HuH-7 (cell line): ENCODE data around the gene REEP6.
"Not testable (repeated sequence)": the region's sequence is repeated elsewhere in the genome, so short reads cannot be mapped to it uniquely, and the experiment has no call there.

Experiments
- DNase-seq: peaks from one replicate; pipeline ENCODE4 v3.0.0; 2011; ENCODE audit warnings: low spot score

The REEP6 gene

DNA sequence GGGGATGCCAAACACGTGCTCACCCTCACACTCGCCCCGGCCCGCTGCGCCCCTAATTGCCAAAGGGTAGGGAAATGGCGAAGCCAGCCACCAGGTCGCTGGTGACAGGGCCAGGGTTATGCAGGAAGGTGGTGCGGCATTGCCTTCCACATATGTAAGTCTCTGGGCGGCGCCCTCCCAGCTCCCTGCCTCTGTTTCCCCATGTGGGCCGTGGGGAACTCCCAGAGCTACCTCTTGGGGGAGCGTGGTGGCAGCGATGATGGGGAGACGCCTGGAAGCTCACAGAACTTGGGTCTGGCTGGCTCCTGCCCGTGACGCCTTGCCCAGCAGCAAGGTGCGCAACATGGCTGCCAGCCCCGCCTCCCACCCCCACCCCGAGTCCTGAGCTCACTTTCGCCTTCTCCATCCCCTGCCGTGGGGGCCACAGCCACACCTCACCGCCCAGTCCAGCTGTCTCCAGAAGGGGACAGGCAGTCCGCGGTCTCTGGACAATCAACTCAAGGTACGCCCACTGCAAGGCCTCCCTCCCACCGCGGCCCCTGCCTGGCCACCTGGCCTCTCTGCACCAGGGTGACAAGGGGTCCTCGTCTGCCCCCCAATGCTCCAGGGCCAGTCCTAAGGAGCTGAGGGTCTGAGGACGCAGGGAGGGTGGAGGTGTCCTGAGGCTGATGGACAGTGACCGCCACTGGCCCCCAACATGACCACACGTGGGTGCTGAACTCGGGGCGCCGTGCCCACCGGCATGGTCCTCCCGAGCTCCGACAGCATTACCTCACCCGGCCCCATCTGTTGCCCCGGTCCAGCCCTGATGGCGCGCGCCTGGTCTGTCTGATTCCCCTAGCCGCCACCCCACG, 18.5 kb upstream of the REEP6 start:
- no peak for DNase-seq

DNA sequence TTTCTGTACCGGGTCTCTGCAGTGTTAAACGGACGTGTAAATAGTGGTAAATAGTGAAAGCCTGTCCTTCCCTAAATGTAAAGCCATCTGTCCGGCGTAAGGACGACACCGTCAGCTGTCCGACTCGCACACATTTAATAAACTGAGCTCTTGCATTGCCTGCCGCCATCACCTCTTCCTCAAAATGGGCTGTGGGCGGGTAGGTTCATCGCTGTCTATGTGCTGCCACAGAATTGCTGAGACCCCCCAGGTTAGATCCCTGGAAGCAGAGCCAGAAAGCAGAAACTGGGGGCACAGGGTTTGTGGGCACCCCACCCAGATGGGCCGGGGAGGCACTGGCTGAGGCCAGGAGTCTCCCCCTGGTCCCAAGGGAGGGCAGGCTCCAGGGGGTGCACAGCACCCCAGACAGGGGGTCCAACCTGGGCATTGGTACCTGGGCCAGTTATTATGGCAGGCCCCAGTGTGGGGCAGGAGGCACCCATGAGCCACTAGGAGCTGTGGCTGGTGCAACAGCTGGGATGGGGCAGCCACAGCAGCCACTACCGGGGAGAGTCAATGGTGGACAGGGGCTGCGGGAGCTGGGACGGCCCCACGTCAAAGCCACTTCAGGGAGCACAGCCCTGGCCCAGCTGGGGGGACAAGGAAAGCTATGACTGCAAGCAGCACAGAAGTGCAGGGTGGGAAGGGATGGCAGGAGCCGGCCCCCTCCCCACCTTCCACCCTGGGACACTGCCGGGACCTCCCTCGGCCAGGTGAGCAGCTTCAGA, 17.7 kb upstream of the REEP6 start:
- DNase-seq, result no peak

DNA sequence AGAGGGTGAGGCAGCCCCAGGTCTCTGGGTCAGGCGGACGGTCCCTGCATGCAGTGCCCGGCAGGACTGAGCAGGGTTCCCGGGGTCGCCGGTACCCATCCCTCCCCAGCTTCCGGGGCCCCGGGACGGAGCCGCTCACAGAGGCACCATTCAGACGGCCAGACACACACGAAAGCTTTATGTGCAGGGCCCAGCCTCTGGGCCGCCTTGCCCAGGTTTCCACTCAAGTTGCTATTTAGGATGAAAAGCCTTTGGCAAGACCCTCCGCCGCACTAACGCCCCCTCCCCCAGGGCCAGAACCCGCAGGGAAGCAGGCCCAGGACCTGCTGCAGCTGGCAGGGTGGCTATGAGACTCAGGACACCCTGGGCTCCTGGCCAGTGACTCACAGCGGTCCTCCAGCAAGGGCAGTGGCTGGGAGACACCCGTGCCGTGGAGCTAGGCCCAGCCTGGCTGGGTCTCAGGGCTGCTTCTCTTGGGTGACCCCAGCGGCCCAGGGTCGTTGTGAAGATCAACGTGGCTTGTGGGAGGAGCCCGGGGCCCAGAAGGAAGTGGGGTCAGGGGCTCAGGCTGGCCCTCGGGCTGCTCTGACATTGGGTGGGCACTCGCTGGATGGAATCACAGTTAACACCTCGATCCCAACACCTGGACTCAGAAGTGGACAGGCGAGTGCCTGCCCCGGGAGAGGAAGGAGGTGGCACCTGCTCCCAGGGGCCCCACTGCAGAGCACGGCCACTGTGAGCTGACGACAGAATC, 16.8 kb upstream of the REEP6 start:
- DNase-seq, result no peak

DNA sequence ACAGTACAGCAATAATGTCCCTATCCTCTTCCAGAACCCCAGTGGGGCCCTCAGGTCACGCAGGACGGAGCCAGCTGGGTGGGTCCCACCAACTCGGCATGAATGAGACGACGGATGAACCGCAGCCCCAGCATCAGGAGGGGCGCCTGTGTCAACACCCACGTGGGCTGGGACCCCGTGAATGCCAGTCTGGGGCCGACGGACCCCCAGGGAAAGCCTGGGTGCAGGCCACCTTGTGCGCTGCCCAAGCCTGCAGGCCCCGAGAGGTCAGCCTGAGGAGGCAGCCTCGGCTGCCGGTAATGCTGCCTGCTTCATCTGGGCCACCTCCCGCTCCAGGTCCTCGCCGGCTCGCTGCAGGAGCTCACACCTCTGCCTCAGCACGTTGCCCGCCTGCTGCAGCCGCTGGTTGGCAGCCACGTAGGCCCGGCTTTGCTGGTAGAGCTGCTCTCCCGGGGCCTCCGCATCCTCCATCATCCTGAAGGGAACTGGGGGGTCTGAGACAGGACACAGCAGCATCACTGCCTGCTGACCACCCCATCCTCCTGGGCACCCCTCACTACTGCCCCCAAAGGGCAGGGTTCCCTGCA, 16.1 kb upstream of the REEP6 start:
- no peak for DNase-seq

DNA sequence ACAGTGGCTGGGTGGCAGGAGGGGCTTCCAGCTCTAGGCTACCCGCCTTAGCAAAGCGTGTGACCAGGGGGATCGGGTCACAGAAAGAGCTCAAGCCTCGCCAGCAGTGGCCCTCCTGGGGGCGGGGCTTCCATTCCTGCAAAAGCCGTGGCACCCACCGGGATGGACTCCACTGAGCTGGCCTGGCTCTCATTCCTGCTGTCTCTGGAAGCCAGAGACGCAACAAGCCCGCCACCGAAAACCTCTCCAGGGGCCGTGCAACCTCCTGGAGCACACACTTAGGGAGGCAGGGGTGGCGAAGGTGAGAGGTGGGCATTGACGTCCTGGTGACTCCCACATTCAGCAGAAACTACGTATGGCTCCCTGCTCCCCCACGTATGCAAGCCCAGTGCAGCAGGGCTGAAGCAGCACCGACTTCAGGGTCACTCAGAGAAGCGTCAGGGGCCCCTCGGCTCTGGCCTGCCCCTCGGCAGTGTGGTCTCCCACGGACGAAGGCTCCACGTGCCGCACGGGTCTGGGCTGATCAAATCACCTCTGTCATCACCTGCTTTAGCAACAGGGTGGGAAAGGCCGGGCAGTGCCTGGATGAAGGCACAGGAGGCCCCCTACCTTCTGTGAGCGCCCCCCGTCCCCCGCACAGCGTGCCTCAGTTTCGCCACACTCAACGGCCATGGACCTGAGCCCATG, 15.1 kb upstream of the REEP6 start:
- no peak for DNase-seq

DNA sequence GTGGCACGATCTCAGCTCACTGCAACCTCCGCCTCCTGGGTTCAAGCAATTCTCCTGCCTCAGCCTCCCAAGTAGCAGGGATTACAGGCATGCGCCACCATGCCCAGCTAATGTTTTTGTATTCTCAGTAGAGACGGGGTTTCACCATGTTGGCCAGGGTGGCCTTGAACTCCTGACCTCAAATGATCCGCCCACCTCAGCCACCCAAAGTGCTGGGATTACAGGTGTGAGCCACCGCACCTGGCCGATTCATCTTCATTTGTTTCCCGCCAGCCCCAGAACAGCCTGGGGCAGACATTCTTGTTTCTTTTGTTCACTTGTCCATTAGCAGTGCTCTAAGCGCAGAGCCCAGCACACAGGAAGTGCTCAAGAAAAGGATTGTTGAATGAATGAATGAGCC, 13.9 kb upstream of the REEP6 start:
- not testable (repeated sequence) for DNase-seq

DNA sequence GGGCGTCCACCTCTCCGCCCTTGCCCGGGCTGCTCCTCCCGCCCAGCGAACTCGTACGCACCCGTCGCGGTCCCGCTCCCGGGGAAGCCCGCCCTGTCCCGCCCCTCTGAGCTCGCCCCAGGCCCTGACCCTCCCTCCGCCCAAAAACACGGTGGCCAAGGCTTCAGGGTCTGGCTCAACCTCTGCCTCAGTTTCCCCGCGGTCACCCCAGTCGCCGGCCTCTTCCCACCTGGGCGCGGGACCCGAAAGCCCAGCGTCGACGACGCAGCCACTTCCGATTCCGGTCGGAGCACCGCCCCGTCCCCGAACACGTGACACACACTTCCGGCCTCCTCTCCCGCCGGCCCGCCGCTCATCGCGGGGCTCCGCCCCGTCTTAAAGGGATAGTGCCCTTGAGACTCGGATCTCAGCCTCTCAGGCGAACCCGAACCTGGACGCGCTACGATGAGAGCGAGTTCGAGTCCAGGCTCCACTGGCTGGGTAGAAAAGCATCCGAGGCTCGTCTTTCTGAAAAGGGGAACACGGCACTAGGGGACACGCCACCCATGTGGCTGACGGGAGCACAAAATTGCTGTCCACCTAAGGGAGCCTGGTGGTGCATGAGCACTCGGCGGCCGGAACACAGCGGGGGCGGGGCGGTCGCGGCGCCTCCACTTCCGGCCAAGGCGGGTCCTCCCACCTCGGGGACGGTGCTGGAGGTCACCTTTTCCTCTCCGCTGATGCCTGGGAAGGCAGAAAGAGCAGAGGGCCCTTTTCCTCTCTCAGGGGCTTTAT, 11.9 kb upstream of the REEP6 start, which contains the start of gene C19orf25:
Gene C19orf25 (minus strand): TSS at position 282 of the 774 bp plus-strand sequence. CDS start 312 bp downstream, outside the sequence.
- peak; percentile 93 for DNase-seq

DNA sequence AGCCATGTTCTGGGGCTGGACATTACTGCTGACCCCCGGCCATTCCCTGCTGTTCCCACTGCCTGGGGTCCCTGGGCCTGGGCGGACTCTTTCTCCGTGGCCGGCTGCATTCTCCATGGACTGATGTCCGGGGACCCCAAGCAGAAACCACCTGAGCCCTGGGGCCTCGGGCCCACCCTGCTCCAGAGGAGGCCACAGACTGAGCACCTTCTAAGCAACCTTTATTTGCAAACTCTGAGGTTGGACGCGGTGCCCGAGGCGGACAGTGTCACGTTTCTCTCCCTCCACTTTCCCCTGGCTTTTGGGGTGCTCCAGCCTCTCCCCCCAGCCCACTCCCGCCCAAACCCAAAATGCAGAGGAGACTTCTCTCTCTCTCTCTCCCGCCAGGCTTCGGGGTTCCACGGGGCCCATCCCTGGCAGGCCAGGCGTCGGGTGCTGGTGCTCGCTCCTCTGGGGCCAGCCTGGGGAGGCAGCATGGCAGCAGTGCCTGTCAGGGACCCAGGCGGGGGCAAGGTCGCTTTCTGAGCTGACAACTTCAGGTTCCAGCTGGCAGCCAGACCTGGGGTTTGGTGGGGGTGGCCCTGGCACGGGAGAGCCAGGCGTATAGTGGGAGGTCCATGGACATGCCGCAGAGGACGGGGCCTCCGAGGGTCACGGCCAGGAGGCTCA, 9.6 kb upstream of the REEP6 start:
- DNase-seq, result no peak

DNA sequence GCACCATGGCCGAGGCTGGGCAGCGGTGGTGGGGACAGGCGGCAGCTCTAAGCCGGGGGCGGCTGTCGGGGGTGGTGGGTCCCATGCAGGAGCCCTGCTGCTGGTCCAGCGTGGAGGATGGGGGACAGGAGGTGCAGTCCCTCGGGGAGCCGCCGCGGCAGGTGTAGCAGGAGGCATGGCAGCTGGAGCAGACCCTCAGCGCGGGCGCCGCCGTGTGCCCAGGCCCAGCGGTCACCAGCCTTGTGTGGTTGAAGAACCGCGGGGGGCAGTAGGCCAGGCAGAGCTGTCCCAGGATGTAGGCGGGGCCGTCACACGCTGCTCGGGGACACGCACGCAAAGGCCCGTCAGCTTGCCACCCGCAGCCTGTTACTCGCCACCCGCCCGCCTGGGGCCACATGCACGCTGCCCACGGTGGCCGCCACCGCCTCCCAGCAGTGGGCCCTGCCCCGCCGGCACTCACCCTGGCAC, 9.1 kb upstream of the REEP6 start:
- DNase-seq, result no peak

DNA sequence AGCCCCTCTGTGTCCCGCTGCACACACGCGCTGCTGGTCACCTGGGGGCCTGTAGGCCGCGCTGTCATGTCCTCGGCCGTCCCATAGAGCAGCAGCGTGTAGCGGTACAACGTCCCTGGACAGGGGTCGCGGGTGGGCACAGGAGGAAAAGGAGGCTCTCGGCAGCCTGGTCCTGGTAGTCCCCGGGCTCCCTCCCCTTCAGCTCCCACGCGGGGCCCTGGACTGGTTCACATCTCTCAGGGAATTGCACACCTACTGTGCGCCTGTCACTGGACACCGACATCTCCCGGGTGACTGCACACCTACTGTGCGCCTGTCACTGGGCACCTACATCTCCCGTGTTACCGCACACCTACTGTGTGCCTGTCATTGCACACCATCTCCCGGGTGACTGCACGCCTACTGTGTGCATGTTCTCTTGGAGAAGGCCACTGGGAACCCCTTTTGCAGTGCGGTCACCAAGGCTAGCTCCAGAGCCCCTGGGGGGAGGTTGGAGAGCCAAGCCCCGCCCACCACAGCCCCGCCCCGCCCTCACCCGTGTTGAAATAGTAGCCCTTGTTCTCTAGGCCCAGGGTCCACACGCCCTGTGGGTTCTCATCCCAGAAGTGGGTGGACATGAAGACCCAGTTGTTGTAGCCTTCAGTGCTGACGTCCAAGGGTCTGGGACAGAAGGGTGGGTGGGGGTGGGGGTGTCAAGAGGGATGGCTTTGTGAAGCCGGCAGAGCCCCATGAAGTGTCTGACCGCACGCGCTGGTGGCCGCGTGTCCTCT, 8.4 kb upstream of the REEP6 start:
- no peak for DNase-seq

DNA sequence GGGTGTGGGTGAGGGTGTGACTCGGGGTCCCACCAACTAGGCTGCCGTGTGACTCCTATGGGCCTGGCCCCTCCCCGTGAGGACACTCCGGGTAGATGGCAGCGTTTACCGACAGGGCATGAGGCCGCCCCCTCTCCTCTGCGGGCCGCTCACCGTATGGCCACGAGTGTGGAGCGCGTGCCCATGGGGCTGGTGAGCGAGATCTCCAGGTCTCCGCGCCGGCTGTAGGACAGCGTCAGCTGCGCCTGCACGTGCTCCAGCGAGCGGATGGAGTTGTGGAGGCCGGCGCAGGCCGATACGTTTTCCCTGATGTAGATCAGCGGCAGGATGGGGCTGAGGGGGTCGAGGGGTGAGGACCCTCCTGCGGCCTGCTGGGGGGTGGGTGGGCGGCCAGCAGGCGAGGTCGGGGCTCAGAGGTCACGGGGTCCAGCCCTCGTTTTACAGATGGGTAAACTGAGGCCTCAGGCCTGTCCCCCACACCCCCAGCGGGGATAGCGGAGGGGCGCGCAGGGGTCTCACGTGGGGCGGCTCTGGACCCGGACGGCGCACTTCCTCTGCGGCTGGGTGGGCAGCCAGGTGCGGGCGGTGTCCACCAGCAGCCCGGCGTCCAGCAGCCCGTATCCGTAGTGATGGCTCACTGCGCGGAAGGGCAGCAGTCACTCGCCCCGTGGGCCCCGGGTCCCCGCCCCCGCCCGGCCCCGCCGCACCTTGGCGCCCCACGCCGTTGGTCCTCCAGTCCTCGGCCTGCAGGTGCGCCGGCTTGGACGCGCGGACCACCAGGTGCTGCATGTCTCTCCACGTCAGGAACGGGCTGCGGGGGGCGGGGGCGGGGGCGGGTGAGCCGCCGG, 7.6 kb upstream of the REEP6 start:
- DNase-seq, result no peak

DNA sequence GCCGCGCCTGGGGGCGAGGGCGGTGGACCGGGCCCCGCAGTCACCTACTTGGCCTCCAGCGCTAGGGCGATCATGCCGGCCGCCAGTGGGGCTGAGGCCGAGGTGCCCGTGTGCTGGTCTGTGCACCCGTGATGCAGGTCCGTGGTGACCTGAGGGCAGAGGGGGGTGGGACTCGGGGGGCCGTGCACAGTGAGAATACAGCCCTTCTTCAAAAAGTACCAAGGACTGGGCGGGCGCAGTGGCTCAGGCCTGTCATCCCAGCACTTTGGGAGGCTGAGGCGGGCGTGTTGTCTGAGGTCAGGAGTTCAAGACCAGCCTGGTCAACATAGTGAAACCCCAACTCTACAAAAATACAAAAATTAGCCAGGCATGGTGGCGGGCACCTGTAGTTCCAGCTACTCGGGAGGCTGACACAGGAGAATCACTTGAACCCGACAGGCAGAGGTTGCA, 7.0 kb upstream of the REEP6 start:
- no peak for DNase-seq

DNA sequence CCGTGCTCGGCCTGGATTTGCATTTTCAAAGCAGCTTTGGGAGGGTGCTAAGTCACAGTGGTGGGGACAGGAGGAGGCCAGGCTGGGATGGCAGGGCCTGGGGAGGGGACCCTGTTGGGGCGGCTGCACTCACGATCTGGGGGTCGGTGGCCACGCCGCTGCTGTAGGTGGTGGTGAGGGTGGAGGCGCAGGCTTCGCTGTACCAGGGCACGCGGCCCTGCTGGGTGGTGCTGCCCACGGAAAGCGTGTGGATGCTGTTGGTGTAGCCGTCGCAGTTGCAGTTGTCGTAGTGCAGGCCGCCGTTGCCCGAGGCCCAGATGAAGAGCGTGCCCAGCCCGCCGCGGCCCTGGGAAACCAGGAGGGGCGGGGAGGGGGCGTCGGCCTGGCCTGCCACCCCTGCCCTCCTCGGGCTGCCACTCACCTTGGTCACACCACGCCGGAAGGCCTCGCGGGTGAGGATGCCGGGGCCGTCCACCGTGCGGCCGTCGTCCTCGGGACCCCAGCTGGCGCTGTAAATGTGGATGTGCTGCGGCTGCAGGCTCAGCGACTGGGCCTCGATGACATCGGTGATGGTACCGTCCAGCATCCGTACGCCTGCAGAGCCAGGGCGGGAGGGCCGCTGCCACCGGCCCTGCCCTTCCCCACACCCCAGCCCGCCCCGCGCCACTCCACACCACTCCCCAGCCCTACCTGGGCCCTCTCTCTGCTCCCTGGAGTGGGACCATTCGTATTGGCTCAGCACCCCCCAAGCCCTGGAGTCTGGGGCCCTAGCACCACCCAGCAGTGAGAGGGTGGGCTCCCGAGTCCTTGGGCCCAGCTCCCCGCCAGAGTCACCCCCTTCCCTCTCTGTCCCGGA, 4.0 kb upstream of the REEP6 start:
- no peak for DNase-seq

DNA sequence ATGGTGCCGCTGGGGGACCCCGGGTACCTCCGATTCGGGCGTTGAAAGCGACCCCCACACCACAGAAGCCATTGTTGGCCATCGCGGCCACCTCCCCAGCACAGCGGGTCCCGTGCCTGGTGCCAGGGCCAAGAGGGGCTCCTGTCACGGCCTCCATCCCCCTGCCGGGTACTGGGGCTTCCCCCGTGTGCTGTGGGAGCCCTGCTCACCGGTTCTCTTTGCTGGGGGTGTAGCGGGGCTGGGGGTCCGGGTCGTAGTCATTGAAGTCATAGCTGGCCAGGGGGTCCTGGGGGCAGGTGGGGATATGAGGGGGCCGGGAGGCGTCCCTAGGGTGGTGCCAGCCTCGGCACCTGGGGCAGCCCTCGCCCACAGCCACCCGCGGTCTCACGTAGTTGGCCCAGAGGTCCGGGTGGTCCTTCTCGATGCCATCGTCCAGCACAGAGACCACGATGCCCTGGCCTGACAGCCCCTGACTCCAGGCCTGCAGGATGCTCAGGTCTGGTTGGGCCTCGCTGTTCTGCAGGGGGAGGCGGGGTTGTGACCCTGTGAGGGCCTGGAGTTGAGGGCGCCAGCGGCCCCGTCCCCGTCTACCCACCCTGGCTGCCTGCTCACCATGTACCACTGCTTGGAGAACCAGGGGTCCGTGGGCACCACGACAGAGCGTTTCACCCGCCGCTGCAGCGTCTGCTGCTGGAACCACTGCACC, 3.3 kb upstream of the REEP6 start:
- DNase-seq, result no peak

DNA sequence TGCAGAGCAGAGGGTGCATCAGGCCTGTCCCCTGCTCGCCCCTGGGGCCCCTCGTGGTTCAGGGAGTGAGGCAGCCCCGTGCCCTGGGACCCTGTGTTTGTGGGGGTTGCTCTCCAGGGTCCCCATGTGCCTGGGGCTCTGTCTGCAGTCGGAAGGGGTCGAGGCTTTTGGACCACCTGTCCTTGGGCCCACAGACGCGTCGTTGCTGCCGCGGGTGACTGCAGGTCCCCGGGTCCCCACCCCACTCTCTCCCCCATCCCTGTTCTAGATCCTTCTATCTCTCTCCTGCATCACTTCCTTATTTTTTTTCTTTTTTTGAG, 2.7 kb upstream of the REEP6 start:
- DNase-seq, result no peak

DNA sequence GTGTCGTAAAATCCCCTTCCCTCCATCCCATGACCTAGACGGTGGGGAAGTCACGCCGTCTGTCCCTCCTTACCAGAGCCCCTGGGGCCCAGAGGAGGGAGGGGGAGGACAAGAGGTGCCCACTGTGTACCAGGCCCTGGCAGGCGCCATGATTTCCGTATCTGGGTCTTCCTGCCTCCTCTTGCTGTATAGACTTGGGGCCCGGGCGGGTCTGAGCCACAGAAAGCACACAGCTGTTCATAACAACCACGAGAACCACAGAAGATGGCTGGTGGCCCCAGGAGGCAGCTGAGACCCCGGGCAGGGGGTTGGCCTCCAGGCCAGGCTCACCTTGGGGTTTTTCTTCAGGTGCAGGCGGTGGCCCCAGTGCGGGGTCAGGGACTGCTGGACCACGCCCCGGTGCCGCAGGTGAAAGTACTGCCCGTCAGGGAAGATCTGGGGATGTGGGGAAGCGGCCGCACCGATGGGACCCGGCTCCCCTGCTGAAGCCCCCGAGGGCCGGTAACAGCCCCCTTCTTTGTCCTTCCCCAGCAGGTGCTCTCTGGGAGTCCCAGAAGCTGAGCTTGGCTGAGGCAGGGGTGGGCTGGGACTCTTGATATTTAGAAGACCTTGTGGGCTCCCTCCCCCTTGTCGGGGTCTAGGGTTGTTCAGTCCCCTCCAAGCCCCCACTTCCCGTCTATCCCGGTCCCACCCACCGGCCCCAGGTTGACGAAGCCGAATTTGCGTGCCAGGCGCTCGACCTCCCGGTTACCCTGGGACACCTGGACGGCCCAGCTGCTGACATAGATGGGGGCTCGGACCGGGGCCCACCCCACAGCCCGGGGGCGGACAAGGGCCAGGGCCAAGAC, 1.3 kb upstream of the REEP6 start:
- DNase-seq, result no peak
